ENCODE results near the gene PLCL2.
"Not testable (repeated sequence)": the region's sequence is repeated elsewhere in the genome, so short reads cannot be mapped to it uniquely, and the experiment has no call there.

PLCL2 gene

GRCh38 chr3:17103579-17103978 is 218.8 kb downstream of the PLCL2 start:
- Histone ChIP-seq H3K9me3 (ENCODE audit: low read length) (no peaks in the 10 kb centered on the region), H3K4me3 (ENCODE audit: low read depth, low read length, poor library complexity, severe bottlenecking) (no peak overlapping the region), H3F3A (ENCODE audit: insufficient read depth, low read length) (no peaks in the 10 kb centered on the region), H3K27me3 (ENCODE audit: insufficient read depth, low read length) (no peaks in the 10 kb centered on the region), H3K4me2 (ENCODE audit: low read length) (no peak overlapping the region), H2AFZ (ENCODE audit: low read length) (no peak overlapping the region), H3K9me2 (ENCODE audit: low read depth, low read length) (no peaks in the 10 kb centered on the region), H3K4me1 (ENCODE audit: insufficient read depth, low read length, severe bottlenecking) (no peaks in the 10 kb centered on the region), H3K36me3 (ENCODE audit: insufficient read depth, low read length) (no peaks in the 10 kb centered on the region), H3K79me2 (ENCODE audit: insufficient read depth, low read length) (no peaks in the 10 kb centered on the region), H4K20me1 (ENCODE audit: insufficient read depth, low read length) (no peaks in the 10 kb centered on the region), H3K9ac (ENCODE audit: low read length) (no peak overlapping the region), H3K27ac (ENCODE audit: low read depth, low read length, poor library complexity, severe bottlenecking) (no peak overlapping the region)
- no peak for TF ChIP-seq CTCF (IDR thresholded peaks at IDR 0.05; ENCODE audit: low read length)

- not testable (repeated sequence) for H3K4me2 ChIP-seq (ENCODE audit: low read length); H3K4me3 ChIP-seq (ENCODE audit: low read depth, low read length, poor library complexity, severe bottlenecking)
These were observed 222.0 kb downstream of the PLCL2 start for GRCh38 chr3:17106801-17107200.

GRCh38 chr3:17110660-17111396 is 226.1 kb downstream of the PLCL2 start:
- Histone ChIP-seq H2AFZ (ENCODE audit: low read length) (no peak overlapping the region), H3K36me3 (ENCODE audit: insufficient read depth, low read length) (no peaks in the 10 kb centered on the region), H3K4me1 (ENCODE audit: insufficient read depth, low read length, severe bottlenecking) (no peaks in the 10 kb centered on the region)

More at GRCh38 chr3:17106801-17107200, 222.0 kb downstream of the PLCL2 start:
- not testable (repeated sequence) for H3F3A ChIP-seq (ENCODE audit: insufficient read depth, low read length); H3K4me1 ChIP-seq (ENCODE audit: insufficient read depth, low read length, severe bottlenecking); H3K36me3 ChIP-seq (ENCODE audit: insufficient read depth, low read length); H3K27ac ChIP-seq (ENCODE audit: low read depth, low read length, poor library complexity, severe bottlenecking); H3K9me3 ChIP-seq (ENCODE audit: low read length); H3K9me2 ChIP-seq (ENCODE audit: low read depth, low read length); H4K20me1 ChIP-seq (ENCODE audit: insufficient read depth, low read length); H3K27me3 ChIP-seq (ENCODE audit: insufficient read depth, low read length); H2AFZ ChIP-seq (ENCODE audit: low read length); H3K9ac ChIP-seq (ENCODE audit: low read length); H3K79me2 ChIP-seq (ENCODE audit: insufficient read depth, low read length)

More at GRCh38 chr3:17110660-17111396, 226.1 kb downstream of the PLCL2 start:
- Histone ChIP-seq H3F3A (ENCODE audit: insufficient read depth, low read length) (no peaks in the 10 kb centered on the region), H3K27me3 (ENCODE audit: insufficient read depth, low read length) (no peaks in the 10 kb centered on the region), H4K20me1 (ENCODE audit: insufficient read depth, low read length) (no peaks in the 10 kb centered on the region), H3K4me3 (ENCODE audit: low read depth, low read length, poor library complexity, severe bottlenecking) (no peak overlapping the region), H3K27ac (ENCODE audit: low read depth, low read length, poor library complexity, severe bottlenecking) (no peak overlapping the region), H3K79me2 (ENCODE audit: insufficient read depth, low read length) (no peaks in the 10 kb centered on the region), H3K9me2 (ENCODE audit: low read depth, low read length) (no peaks in the 10 kb centered on the region), H3K9me3 (ENCODE audit: low read length) (0 out of 2 replicates have a peak, but pooled peaks cover 2% of the 10 kb centered on the region), H3K4me2 (ENCODE audit: low read length) (no peak overlapping the region), H3K9ac (ENCODE audit: low read length) (no peak overlapping the region)
- no peak for TF ChIP-seq EZH2 (IDR thresholded peaks at IDR 0.05; ENCODE audit: borderline replicate concordance, low read length)
- TF ChIP-seq CTCF (IDR thresholded peaks at IDR 0.05; ENCODE audit: low read length), result no peak

Measured in OCI-LY1 (cell line).